ENCODE measurements around the gene PTPRD. TPM values are rescaled to one million over a fixed set of nuclear protein-coding genes. Genes with fewer than 3 reads are reported as not detected.

The PTPRD gene
- total RNA-seq, 1 donor from 2014 or later, result 15.6 TPM

- Histone ChIP-seq H3K4me3 (no peak overlapping the region), H3K27ac (replicated peaks) (no peak overlapping the region), H3K27me3 (ENCODE audit: low read depth) (no peaks in the 10 kb centered on the region), H3K9me3 (replicated peaks) (no peaks in the 10 kb centered on the region), H3K36me3 (no peaks in the 10 kb centered on the region), H3K4me1 (no peaks in the 10 kb centered on the region)
- no peak for DNase-seq
- TF ChIP-seq, protein P1, sequence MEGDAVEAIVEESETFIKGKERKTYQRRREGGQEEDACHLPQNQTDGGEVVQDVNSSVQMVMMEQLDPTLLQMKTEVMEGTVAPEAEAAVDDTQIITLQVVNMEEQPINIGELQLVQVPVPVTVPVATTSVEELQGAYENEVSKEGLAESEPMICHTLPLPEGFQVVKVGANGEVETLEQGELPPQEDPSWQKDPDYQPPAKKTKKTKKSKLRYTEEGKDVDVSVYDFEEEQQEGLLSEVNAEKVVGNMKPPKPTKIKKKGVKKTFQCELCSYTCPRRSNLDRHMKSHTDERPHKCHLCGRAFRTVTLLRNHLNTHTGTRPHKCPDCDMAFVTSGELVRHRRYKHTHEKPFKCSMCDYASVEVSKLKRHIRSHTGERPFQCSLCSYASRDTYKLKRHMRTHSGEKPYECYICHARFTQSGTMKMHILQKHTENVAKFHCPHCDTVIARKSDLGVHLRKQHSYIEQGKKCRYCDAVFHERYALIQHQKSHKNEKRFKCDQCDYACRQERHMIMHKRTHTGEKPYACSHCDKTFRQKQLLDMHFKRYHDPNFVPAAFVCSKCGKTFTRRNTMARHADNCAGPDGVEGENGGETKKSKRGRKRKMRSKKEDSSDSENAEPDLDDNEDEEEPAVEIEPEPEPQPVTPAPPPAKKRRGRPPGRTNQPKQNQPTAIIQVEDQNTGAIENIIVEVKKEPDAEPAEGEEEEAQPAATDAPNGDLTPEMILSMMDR (IDR thresholded peaks at IDR 0.05; ENCODE audit: borderline replicate concordance), result no peak
- intact Hi-C loops (cut with micrococcal nuclease), result no loop called here
Measured at GRCh38 chr9:10238087-10238486, 374.7 kb downstream of the PTPRD start.

GRCh38 chr9:10237584-10237983 lies 375.2 kb downstream of the PTPRD start:
- Histone ChIP-seq H3K4me1 (no peaks in the 10 kb centered on the region), H3K27ac (replicated peaks) (no peak overlapping the region), H3K27me3 (ENCODE audit: low read depth) (no peaks in the 10 kb centered on the region), H3K9me3 (replicated peaks) (no peaks in the 10 kb centered on the region), H3K4me3 (no peak overlapping the region), H3K36me3 (no peaks in the 10 kb centered on the region)
- no peak for DNase-seq
- intact Hi-C loops (cut with micrococcal nuclease), result no loop called here
- TF ChIP-seq, protein P1 (IDR thresholded peaks at IDR 0.05; ENCODE audit: borderline replicate concordance), result no peak

- Histone ChIP-seq H3K27me3 (ENCODE audit: low read depth) (no peaks in the 10 kb centered on the region), H3K4me3 (no peak overlapping the region), H3K27ac (replicated peaks) (no peak overlapping the region), H3K4me1 (no peaks in the 10 kb centered on the region), H3K9me3 (replicated peaks) (no peaks in the 10 kb centered on the region), H3K36me3 (no peaks in the 10 kb centered on the region)
- no peak for DNase-seq
- intact Hi-C loops (cut with micrococcal nuclease), result no loop called here
- TF ChIP-seq, protein P1 (IDR thresholded peaks at IDR 0.05; ENCODE audit: borderline replicate concordance), result no peak
Measured at GRCh38 chr9:10236161-10236560, 376.6 kb downstream of the PTPRD start.

DNA sequence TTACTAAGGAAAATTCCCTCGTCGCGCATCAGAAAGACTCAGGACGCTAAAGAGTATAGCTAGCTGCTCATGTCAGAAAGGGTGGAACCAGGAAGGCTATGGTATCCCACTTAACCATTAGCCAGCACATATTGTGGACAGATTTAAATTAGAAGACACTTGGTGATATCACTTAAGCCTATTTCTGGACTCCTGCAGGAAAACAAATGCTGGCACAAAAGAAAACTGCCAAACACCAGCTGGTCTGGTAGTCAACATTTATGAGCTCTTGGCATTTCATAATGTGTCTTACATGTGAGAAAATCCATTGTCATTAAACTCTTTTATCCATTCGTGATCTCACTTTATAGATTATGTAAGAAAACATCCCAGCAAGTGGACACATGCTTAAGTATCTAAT lies 377.4 kb downstream of the PTPRD start:
- Histone ChIP-seq H3K27me3 (ENCODE audit: low read depth) (no peaks in the 10 kb centered on the region), H3K4me1 (no peaks in the 10 kb centered on the region), H3K4me3 (no peak overlapping the region), H3K27ac (replicated peaks) (no peak overlapping the region), H3K9me3 (replicated peaks) (no peaks in the 10 kb centered on the region), H3K36me3 (no peaks in the 10 kb centered on the region)
- intact Hi-C loops (cut with micrococcal nuclease), result no loop called here
- no peak for DNase-seq
- TF ChIP-seq, protein P1 (IDR thresholded peaks at IDR 0.05; ENCODE audit: borderline replicate concordance), result no peak

DNA sequence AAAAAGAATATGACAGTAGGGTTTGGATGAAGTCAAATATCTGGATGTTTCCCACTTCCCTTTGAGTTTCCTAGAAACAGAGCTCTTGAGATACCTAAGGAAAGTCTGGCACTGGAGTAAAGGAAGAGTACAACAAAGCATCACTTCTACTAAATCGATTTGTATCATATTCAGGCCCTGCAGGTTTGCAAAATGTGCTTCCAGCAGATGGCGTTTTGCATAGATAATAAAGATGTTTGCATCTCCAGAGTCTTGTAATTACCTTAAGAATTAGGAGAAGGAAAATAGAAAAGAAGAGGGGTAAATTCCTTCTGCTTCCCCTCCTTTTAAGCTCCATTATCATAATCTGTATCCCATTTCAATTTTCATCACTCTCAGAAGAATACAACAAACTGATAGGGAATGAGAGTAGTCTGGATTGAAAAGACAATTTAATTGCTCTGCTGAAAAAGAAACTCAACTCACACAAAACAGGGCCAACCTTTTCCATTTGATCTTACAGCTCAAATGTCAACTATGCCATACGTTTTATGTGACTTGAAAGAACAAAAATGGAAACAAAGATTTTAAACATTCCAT lies 380.4 kb downstream of the PTPRD start:
- no peaks in the 10 kb centered on the region for H3K27me3 ChIP-seq (ENCODE audit: low read depth)
- no peak overlapping the region for H3K27ac ChIP-seq (replicated peaks)
- no peak overlapping the region for H3K4me3 ChIP-seq
- TF ChIP-seq, protein P1 (IDR thresholded peaks at IDR 0.05; ENCODE audit: borderline replicate concordance), result peak; percentile 37
- H3K36me3 ChIP-seq, result no peaks in the 10 kb centered on the region
- no peak for DNase-seq
- H3K4me1 ChIP-seq, result no peaks in the 10 kb centered on the region
- H3K9me3 ChIP-seq (replicated peaks), result no peaks in the 10 kb centered on the region
- intact Hi-C loops (cut with micrococcal nuclease), result no loop called here
